HG03460 (cell line): ENCODE results near the gene MALAT1.
"Not testable (repeated sequence)": the region's sequence is repeated elsewhere in the genome, so short reads cannot be mapped to it uniquely, and the experiment has no call there.

ENCODE experiments used
- ATAC-seq: cut with Tn5 transposase; IDR thresholded peaks from one replicate; pipeline ENCODE4 v1.9.1; 2021; ENCODE audit not compliant: unreplicated experiment

The MALAT1 gene

DNA sequence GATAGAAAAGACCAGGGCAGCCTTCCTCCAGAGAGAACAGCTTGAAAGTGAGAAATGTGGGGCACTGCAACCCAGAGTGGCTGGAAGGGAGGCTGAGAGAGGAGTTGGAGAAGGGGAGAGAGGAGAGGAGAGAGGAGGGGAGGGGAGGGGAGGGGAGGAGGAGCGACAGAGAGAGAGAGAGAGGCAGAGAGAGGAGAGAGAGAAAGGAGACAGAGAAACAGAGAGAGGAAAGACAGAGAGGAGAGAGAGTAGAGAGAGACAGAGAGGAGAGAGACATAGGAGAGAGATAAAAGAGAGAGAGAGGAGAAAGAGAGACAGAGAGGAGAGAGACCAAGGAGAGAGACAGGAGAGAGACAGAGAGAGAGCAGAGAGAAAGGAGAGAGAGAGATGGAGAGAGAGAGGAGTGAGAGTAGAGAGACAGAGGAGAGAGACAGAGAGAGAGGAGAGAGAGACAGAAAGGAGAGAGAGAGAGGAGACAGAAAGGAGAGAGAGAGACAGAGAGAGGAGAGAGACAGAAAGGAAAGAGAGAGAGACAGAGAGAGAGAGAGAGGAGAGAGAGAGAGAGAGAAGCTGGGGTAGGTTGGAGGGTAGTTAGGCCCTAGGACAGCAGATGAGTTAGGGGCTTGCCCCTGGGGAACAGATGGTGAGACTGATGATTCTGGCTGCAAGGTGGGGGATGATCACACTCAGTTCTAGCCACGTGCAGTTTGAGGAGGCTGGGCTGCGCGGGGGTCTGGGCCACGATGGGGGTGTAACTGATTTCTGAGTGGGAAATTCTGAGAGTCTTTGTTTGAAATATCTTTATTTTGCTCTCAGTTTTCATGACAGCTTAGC is 17.5 kb downstream of the MALAT1 start:
- no peak for ATAC-seq

DNA sequence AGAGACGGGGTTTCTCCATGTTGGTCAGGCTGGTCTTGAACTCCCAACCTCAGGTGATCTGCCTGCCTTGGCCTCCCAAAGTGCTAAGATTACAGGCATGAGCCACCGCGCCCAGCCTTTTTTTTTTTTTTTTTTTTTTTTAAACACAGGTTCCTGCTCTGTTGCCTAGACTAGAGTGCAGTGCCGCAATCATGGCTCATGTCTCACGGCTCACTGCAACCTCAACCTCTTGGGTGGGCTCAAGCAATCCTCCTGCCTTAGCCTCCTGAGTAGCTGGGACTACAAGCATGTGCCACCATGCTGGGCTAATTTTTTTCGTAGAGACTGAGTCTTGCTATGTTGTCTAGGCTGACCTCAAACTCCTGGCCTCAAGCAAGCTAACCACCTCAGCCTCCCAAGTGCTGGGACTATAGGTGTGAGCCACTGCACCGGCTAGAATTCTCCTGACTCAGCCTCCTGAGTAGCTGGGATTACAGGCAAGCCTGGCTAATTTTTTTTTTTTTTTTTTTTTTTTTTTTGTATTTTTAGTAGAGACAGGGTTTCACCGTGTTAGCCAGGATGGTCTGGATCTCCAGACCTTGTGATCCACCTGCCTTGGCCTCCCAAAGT is 20.2 kb downstream of the MALAT1 start:
- not testable (repeated sequence) for ATAC-seq

- ATAC-seq = not testable (repeated sequence)
These were observed 23.1 kb downstream of the MALAT1 start for GRCh38 chr11:65521777-65522521.

DNA sequence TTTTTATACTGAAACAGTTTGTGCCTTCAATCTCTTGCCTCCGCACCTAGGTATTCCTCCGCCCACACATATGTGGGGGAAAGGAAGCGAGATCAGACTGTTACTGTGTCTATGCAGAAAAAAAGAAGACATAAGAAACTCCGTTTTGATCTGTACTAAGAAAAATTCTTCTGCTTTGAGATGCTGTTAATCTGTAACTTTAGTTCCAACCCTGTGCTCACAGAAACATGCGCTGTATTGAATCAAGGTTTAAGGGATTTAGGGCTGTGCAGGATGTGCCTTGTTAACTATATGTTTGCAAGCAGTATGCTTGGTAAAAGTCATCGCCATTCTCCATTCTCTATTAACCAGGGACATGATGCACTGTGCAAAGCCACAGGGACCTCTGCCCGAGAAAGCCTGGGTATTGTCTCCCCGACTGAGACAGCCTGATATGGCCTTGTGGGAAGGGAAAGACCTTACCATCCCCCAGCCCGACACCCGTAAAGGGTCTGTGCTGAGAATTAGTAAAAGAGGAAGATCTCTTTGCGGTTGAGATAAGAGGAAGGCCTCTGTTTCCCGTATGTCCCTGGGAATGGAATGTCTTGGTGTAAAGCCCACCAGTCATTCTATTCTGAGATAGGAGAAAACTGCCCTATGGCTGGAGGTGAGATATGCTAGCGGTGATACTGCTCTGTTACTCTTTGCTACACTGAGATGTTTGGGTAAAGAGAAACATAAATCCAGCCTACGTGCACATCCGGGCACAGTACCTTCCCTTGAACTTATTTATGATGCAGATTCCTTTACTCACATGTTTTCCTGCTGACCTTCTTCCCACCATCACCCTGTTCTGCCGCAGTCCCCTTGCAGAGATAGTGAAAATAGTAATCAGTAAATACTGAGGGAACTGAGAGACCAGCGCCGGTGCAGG is 24.1 kb downstream of the MALAT1 start:
- ATAC-seq = not testable (repeated sequence)

DNA sequence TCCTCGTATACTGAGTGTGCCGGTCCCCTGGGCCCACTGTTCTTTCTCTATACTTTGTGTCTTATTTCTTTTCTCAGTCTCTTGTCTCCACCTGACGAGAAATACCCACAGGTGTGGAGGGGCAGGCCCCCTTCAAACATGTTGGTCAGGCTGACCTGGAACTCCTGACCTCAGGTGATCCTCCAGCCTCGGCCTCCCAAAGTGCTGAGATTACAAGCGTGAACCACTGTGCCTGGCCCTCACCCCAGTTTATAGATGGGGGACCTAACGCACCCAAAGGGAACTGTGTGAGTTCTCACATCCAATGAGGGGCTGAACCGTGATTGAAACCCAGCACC is 24.8 kb downstream of the MALAT1 start:
- not testable (repeated sequence) for ATAC-seq

DNA sequence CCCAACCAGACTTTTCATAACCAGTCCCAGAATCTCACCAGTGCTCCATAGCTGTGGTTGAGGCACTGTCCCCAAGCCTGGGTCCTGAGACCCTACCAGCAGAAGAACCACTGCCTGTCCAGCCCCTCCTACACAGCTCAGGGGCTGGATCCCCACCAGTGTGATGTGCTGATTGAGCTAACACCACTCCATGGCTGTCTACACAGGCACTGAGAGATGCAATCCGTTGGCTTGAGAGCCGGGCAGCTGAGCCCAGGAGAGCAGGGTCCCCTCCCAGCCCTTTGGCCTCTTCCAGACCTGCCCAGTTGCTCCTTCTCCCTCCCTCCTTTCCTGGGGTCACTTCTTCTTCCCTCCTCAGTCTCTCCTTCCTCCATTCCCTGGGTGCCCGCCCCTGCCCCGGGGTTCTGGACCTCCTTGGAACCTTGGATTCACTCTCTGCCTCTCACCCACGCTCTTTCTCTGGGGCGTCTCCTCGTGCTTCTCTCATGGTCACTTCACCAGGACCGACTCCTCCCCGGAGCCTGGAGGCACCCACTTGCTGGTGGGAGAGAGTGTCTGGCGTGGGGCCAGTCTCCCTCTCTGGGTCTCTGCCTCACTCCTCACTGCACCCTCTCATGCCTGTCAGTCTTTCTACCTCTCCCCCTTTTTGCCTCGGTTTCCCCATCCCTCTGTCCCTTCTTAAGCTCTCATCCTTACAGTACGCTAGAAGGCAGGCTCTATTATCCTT is 25.3 kb downstream of the MALAT1 start:
- ATAC-seq = no peak

GRCh38 chr11:65524741-65525545 is 26.1 kb downstream of the MALAT1 start, which contains the start of gene SCYL1:
Gene SCYL1, plus strand, starts transcription at chr11:65525083. Its CDS starts 71 bp downstream, at chr11:65525154.
- peak; percentile 56 for ATAC-seq

DNA sequence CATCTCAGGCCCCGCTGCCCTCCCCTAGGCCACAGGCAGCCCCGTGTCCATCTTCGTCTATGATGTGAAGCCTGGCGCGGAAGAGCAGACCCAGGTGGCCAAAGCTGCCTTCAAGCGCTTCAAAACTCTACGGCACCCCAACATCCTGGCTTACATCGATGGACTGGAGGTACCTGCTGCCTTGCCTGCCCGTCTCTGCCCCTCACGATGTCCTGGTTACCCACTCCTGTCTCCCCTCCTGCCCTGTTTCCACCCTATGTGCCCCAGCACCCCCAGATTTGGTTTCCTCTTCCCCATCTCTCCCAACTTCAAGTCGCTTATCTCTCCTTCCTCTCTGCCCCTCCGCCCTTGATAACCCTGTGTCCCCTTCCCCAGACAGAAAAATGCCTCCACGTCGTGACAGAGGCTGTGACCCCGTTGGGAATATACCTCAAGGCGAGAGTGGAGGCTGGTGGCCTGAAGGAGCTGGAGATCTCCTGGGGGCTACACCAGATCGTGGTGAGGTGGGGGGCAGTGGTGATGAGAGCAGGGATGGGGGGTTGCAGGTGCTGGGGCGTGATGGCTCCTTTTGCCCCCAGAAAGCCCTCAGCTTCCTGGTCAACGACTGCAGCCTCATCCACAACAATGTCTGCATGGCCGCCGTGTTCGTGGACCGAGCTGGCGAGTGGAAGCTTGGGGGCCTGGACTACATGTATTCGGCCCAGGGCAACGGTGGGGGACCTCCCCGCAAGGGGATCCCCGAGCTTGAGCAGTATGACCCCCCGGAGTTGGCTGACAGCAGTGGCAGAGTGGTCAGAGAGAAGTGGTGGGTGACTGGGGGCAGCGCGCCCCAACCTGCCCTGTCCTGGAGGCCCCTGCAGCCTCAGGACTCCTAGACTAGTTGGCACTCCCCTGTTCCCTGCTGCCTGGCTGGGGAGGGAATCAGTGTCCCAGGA is 27.0 kb downstream of the MALAT1 start:
- no peak for ATAC-seq

DNA sequence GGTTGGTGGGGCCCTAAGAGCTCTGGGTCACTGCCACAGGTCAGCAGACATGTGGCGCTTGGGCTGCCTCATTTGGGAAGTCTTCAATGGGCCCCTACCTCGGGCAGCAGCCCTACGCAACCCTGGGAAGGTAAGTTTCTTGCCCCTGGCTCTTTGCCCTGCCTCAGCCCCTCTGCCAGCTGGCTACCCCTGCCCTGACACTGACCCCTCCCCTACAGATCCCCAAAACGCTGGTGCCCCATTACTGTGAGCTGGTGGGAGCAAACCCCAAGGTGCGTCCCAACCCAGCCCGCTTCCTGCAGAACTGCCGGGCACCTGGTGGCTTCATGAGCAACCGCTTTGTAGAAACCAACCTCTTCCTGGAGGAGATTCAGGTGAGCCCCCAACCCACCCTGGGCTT is 27.9 kb downstream of the MALAT1 start:
- ATAC-seq = no peak

- ATAC-seq = no peak
These were observed 30.0 kb downstream of the MALAT1 start for GRCh38 chr11:65528819-65529350.

GRCh38 chr11:65529475-65530156 is 30.8 kb downstream of the MALAT1 start:
- no peak for ATAC-seq

DNA sequence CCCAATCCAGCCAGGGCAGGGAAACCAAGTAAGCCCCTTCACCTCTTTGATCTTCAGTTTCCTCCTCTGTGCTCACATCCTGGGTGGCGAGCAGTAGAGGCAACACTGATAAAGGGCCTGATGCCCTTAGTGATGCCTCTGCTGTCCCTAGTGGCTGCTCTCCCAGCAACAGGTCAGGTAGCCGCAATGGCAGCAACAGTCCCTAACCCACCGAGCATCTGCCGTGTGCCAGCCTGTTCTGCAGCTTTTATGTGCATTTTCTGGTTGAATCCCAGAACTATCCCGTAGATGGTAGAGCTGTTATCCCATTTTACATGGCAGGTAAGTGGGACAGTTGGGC is 31.3 kb downstream of the MALAT1 start:
- ATAC-seq = no peak

DNA sequence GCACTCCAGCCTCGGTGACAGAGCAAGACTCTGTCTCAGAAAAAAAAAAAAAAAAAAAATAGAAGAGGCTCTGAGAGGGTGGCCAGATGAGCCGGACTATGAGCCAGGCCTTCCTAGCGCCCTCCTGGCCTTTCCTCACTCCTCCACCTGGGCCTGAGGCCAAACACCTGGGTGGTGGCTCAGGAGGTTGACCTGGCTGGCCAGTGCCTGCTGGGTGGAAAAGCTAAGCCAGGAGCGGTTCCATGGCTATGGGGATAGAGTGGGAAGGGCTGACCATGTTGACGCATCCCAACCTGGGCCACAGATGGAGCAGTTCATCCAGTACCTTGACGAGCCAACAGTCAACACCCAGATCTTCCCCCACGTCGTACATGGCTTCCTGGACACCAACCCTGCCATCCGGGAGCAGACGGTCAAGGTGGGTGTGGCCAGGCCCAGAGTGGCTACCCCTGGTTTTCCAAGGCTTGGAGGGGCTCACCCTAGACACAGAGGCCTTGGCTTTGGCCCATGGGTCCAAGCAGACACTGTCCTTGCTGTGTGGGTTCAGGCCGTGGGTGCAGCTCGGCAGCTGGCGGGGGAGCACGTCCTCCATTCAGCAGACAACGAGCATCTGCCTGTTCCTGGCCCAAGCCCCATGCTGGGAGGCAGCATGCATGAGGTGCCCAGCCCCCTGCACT is 33.7 kb downstream of the MALAT1 start:
- ATAC-seq = no peak

- ATAC-seq = no peak
These were observed 36.3 kb downstream of the MALAT1 start for GRCh38 chr11:65535102-65535501.

- no peak for ATAC-seq
These were observed 37.8 kb downstream of the MALAT1 start for GRCh38 chr11:65536412-65537295.

DNA sequence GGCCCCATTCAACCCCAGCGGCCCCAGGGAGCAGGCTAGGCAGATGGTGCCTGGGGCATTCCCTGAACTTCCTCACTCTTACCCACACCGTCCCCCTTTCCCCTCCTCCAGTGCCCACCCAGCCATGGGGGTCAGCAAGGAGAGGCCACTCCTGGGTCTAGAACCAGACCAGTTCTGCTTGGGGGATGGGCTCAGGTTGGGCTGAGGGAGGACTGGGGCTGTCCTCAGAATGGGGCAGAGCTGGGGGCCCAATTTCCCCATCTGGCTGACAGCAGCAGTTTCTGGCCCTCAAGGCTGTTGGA is 38.4 kb downstream of the MALAT1 start:
- ATAC-seq = no peak
